ENCODE data around the gene PTPN1. TPM values are rescaled to one million over a fixed set of nuclear protein-coding genes. Genes with fewer than 3 reads are reported as not detected.

PTPN1 gene
- total and polyA plus RNA-seq, 2 of the 4 experiments (the other 2 are of a cell fraction) = 31.7 to 37.4 TPM

DNA sequence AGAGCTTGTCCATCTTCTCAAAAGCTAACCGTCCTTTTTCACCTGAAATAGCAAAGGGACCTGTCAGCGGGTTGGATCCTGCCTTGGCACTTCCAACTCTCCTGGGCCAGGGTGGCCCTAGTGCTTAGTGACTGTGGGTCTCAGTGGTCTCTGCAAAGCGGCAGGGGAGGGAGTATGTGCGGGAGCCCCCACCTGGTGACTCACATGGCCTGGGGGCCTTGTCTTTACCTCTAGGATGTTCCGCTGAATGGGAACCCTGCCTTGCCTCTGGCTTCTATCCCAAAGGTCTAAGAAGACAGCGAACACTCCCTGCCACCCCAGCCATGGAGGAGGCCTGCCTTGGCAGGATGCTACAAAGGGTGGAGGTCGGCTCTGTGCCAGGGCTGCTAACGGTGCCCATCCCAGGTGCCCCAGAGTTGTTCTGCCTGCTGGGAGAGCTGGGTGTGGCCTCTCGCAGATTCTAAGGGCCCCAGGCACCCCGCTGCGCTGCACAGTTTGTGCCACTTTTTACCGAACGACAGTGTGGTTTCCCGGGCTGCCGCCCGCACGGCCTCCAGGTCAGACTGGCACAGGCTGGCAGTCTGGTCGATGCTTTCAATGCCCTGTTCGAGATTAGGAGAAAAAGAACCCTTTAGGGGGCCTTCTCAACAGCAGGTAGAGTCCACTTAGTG is 77.2 kb downstream of the PTPN1 start:
- H4K5ac ChIP-seq (ENCODE audit: low read depth, low read length) = no peak overlapping the region
- no peak overlapping the region for H2AK9ac ChIP-seq (replicated peaks; ENCODE audit: low read depth, low read length, poor library complexity)
- H2AK5ac ChIP-seq (ENCODE audit: low read depth, low read length) = no peak overlapping the region
- H2BK5ac ChIP-seq (ENCODE audit: low read depth, low read length, poor library complexity, severe bottlenecking) = no peak overlapping the region
- no peak overlapping the region for H3K14ac ChIP-seq (replicated peaks; ENCODE audit: low read depth, low read length)
- no peak overlapping the region for H3K9ac ChIP-seq (ENCODE audit: low read depth, low read length)
- no TSS peak for BruUV-seq (replicated peaks)
- H4K8ac ChIP-seq (ENCODE audit: low read depth in 2 of 2, low read length in 2 of 2) = no peak overlapping the region
- H3K9me1 ChIP-seq (ENCODE audit: insufficient read depth, low read length) = no peaks in the 10 kb centered on the region
- H4K91ac ChIP-seq (ENCODE audit: insufficient read depth, low read depth, low read length) = no peak overlapping the region
- no peak overlapping the region for H3K18ac ChIP-seq (ENCODE audit: low read depth, low read length)
- in situ Hi-C loops (cut with MboI; ENCODE audit: low sequenced_read_pairs) = no loop called here
- H3K27me3 ChIP-seq (ENCODE audit: control insufficient read depth, insufficient read depth, low read length) = no peaks in the 10 kb centered on the region
- no peaks in the 10 kb centered on the region for H3K9me3 ChIP-seq (ENCODE audit: control insufficient read depth, insufficient read depth, low read length)
- no peak overlapping the region for H3K23ac ChIP-seq (ENCODE audit: low read depth, low read length)
- intact Hi-C loops (cut with micrococcal nuclease) = no loop called here
- H3K79me1 ChIP-seq (ENCODE audit: low read depth in 1 of 2, low read length in 2 of 2) = peaks cover 4 to 23% of the 10 kb centered on the region in 2 experiments; a peak in 3 of 4 replicates
- no peaks in the 10 kb centered on the region for H3K4me1 ChIP-seq (ENCODE audit: control insufficient read depth, insufficient read depth, low read length)
- ChIA-PET POLR2A (ENCODE audit: unreplicated experiment) (no interaction called here), CTCF (no interaction called here)
- ATAC-seq (ENCODE audit: low read depth) (no peak), DNase-seq (no peak)
- TF ChIP-seq BHLHE40 (IDR thresholded peaks at IDR 0.05; ENCODE audit: low read depth, low read length) = no peak
- TF ChIP-seq, protein P1, sequence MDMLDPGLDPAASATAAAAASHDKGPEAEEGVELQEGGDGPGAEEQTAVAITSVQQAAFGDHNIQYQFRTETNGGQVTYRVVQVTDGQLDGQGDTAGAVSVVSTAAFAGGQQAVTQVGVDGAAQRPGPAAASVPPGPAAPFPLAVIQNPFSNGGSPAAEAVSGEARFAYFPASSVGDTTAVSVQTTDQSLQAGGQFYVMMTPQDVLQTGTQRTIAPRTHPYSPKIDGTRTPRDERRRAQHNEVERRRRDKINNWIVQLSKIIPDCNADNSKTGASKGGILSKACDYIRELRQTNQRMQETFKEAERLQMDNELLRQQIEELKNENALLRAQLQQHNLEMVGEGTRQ (IDR thresholded peaks at IDR 0.05; ENCODE audit: low read depth, low read length) = no peak
- TF ChIP-seq, protein P2, sequence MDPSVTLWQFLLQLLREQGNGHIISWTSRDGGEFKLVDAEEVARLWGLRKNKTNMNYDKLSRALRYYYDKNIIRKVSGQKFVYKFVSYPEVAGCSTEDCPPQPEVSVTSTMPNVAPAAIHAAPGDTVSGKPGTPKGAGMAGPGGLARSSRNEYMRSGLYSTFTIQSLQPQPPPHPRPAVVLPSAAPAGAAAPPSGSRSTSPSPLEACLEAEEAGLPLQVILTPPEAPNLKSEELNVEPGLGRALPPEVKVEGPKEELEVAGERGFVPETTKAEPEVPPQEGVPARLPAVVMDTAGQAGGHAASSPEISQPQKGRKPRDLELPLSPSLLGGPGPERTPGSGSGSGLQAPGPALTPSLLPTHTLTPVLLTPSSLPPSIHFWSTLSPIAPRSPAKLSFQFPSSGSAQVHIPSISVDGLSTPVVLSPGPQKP (IDR thresholded peaks at IDR 0.05; ENCODE audit: borderline replicate concordance, low read depth, low read length) = no peak
- no peak for TF ChIP-seq MXI1 (IDR thresholded peaks at IDR 0.05; ENCODE audit: borderline replicate concordance, low read depth, low read length)
- TF ChIP-seq, protein P3, sequence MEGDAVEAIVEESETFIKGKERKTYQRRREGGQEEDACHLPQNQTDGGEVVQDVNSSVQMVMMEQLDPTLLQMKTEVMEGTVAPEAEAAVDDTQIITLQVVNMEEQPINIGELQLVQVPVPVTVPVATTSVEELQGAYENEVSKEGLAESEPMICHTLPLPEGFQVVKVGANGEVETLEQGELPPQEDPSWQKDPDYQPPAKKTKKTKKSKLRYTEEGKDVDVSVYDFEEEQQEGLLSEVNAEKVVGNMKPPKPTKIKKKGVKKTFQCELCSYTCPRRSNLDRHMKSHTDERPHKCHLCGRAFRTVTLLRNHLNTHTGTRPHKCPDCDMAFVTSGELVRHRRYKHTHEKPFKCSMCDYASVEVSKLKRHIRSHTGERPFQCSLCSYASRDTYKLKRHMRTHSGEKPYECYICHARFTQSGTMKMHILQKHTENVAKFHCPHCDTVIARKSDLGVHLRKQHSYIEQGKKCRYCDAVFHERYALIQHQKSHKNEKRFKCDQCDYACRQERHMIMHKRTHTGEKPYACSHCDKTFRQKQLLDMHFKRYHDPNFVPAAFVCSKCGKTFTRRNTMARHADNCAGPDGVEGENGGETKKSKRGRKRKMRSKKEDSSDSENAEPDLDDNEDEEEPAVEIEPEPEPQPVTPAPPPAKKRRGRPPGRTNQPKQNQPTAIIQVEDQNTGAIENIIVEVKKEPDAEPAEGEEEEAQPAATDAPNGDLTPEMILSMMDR (conservative IDR thresholded peaks at IDR 0.05; ENCODE audit: low read depth, low read length) = no peak
- no peak for TF ChIP-seq RFX5 (IDR thresholded peaks at IDR 0.05; ENCODE audit: low read depth, low read length)
- no peak for TF ChIP-seq NFE2L2 (IDR thresholded peaks at IDR 0.05; ENCODE audit: low read depth, low read length)
- no peak for TF ChIP-seq MAFK (IDR thresholded peaks at IDR 0.05; ENCODE audit: low read depth, low read length)
- TF ChIP-seq CHD1 (IDR thresholded peaks at IDR 0.05; ENCODE audit: low read depth, low read length) = no peak
- no peak for TF ChIP-seq FOS (IDR thresholded peaks at IDR 0.05; ENCODE audit: low read depth, low read length)
- TF ChIP-seq SMC3 (IDR thresholded peaks at IDR 0.05; ENCODE audit: low read depth, low read length) = no peak
- no peak for TF ChIP-seq MAZ (IDR thresholded peaks at IDR 0.05; ENCODE audit: borderline replicate concordance, low read depth, low read length)
- TF ChIP-seq CEBPB (IDR thresholded peaks at IDR 0.05; ENCODE audit: low read depth, low read length) = no peak
- 95% methylated on average over 10 of the region's 19 CpGs; no CpG with 5 or more reads in 1 of the 2 experiments for WGBS, 2 experiments (ENCODE audit: extremely low coverage in 2 of 2, insufficient read length in 1 of 2)
- no peak overlapping the region for H3K4me2 ChIP-seq (ENCODE audit: low read depth, low read length)
- no peak overlapping the region for H2BK20ac ChIP-seq (ENCODE audit: low read depth, low read length)
- no peak overlapping the region for H3K56ac ChIP-seq (ENCODE audit: extremely low read depth, insufficient read depth, low read length)
- dilution Hi-C loops (cut with HindIII; ENCODE audit: low sequenced_read_pairs, unreplicated experiment) = no loop called here
- no peak overlapping the region for H3K4ac ChIP-seq (ENCODE audit: low read depth, low read length)
- no peak overlapping the region for H3K4me3 ChIP-seq (ENCODE audit: insufficient read depth, low read depth, low read length)
- peaks cover 12% of the 10 kb centered on the region; the same call in 1 of the 2 replicates for H4K20me1 ChIP-seq (ENCODE audit: insufficient read depth, low read length)
- no peak overlapping the region for H2AFZ ChIP-seq (replicated peaks; ENCODE audit: low read length, poor library complexity)
- H3K27ac ChIP-seq (ENCODE audit: insufficient read depth, low read length) = no peak overlapping the region
- peaks cover 69% of the 10 kb centered on the region for H3K36me3 ChIP-seq (ENCODE audit: control insufficient read depth, insufficient read depth, low read length)
- no peak overlapping the region for H2BK15ac ChIP-seq (ENCODE audit: low read depth, low read length)
- H2BK120ac ChIP-seq (ENCODE audit: low read depth, low read length) = no peak overlapping the region
